HG03066 (cell line): ENCODE results near the gene ASCC2.
"Not testable (repeated sequence)": the region's sequence is repeated elsewhere in the genome, so short reads cannot be mapped to it uniquely, and the experiment has no call there.

Source experiments
- ATAC-seq: cut with Tn5 transposase; IDR thresholded peaks from one replicate; pipeline ENCODE4 v1.9.1; 2021; ENCODE audit warnings: low read depth; ENCODE audit not compliant: unreplicated experiment

ASCC2 gene

GRCh38 chr22:29758068-29758622, 79.9 kb downstream of the ASCC2 start:
- ATAC-seq = no peak

- ATAC-seq = no peak
Observed at GRCh38 chr22:29757096-29757495, 81.0 kb downstream of the ASCC2 start.

DNA sequence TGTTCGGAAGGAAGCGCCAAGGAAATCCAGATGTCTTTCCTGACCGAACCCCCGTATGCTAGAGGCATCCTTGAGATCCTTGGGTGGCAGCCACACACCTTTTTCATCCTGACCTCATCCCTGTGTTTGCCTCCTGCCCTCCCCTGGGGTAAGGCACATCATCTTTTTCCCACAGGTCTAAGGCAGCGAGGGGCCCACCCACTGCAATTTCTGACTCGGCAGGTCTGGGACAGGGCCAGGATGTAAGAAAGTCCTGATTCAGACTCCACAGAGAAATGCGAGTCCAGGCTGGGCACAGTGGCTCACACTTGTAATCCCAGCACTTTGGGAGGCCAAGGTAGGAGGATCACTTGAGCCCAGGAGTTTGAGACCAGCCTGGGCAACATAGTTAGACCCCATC, 81.7 kb downstream of the ASCC2 start:
- no peak for ATAC-seq

DNA sequence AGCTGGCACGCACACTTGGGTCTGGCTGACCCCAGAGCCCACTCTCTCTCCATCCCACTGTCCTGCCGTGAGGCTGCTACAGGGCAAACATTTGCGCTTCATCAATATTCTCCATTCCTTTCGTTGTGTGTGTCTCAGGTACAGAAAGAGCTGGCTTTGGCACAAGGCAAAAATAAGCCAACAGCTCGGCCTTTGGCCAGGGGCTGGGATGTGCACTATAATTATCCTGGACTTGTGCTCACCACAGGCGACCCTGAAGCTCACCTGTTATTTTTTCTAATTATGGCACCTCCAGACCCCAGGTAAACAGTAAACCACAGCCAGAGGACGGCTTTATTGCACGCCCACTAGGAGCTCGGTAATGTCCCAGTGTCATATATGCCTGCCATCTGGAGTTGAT, 82.2 kb downstream of the ASCC2 start:
- no peak for ATAC-seq

GRCh38 chr22:29754658-29755395, 83.2 kb downstream of the ASCC2 start:
- ATAC-seq = not testable (repeated sequence)

DNA sequence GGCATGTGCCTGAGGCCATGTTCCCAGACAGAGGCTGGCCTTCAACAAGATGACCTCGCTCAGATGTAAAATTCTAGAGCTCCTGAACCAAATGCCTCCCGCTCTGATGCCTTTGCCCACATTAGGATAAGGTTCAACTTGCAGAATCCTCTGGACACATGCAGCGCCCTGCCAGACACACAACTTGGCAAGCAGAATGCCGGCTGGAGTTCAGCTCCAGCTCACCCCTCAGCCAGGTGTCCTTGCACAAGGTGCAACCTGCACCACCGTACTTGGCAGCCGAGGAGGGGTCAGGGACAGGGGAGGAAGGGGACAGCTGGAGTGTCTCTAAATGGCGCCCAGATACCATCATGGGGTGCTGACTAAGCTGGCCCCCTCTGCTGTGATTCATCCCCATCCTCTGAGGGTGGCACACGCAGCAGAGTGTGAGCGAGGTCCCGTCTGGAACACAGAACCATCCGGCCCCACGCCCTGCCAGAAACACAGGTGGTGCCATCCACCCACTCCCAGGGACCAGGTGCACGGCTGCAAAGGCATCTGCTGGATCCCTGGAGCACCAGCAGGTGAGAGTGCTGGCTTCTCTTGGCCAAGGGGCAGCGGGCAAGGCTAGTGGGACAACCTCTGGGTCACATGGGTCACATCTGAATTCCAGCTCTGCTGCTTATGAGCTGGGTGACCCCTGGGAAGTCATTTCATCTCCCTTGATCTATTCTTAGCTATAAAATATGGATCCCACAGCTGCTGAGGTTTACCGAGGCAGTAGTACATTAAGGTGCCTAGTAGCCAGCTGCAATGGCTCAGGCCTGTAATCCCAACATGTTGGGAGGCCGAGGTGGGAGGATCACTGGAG, 84.0 kb downstream of the ASCC2 start:
- no peak for ATAC-seq

- ATAC-seq = no peak
Observed at GRCh38 chr22:29751669-29752068, 86.4 kb downstream of the ASCC2 start.

DNA sequence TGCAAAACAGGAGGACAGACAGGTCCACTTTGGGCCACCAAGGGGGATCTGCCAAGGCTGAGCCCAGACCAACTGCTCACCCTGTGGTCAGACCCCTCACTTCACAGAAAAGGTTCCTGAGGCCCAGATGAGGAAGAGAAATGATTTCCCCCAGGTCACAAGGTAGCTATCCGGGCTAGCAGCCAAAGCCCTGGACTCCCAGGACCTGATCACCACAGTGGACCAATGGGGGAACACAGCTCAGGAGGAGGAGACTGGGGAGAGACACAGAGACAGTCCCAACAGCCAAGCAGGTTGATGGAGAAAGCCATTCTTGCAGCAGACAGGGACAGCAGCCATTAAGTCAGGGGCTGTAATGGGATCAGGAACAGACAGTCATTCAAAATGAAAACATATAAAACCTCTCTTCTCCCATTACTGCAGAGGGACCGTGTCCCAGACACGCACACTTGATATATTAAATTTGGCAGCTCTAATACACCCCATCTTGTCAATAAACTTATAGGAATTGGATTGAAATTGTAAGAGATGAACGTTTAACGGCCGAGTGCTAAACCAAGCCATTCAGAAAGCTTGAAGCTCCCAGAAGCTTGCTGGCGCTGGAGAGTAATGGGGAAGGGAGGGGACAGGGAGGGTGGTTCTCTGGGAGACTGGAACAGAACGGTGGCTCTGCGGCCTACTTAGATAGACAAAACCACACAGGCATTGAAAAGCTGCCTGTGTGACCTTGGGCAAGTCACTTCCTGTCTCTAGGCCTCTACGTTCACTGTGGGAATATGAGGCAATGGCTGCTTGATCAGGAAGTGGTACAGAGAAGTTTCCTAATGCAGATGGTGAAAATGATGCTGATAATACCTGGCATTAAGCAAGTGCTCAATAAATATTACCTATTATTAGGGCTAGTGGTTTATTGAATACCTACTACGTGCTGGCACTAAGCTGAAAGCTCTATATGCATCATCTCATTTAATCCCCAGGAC, 87.2 kb downstream of the ASCC2 start:
- no peak for ATAC-seq

GRCh38 chr22:29750029-29750428, 88.0 kb downstream of the ASCC2 start:
- ATAC-seq = no peak

DNA sequence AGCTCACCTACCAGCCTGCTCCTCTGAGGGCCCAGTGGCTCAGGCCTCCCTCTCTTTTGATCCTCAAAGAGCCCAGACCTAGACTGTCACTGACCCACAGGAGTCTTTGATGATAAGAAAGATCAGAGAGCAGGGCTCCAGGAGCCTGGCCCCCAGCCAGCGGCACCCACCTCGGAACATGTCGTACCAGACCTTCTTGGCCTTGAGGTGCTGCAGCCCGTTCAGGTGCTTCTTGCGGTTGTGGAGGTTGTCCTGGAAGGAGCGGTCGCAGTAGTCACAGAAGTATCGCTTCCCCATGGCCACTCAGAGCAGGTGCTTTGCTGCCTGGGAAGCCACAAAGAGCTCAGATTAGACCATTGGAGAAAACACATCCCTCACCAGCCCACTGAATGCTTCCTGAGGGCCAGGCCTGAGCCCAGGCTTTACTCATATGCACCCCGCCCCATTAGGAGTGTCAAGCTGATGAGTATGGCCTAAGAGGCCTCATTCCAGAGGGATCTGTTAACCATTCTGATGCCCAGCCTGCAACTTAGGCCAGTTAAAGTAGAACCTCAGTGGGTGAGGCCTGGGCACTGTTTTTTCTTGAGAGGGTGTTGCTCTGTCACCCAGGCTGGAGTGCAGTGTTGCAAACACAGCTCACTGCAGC, 89.7 kb downstream of the ASCC2 start:
- no peak for ATAC-seq

DNA sequence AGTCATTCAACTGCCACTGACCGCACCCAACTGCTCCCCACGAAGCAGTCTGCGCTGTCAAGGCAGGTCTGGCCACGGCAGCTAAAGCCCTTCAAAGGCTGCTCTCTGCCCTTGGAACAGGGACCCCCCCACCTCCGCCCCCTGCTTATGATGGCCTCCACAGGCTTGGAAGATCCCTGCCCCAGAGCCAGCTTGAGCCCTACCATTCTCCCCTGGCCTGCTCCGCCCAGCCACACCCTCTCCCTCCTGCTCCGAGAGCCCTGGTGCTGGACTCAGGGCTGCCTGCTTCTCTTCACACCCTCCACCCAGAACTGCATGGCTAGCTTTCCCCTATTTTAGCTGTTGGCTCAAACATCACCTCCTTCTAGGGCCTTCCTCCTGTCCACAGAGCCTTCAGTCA, 90.2 kb downstream of the ASCC2 start:
- no peak for ATAC-seq

- ATAC-seq = no peak
Observed at GRCh38 chr22:29744902-29745301, 93.2 kb downstream of the ASCC2 start.

DNA sequence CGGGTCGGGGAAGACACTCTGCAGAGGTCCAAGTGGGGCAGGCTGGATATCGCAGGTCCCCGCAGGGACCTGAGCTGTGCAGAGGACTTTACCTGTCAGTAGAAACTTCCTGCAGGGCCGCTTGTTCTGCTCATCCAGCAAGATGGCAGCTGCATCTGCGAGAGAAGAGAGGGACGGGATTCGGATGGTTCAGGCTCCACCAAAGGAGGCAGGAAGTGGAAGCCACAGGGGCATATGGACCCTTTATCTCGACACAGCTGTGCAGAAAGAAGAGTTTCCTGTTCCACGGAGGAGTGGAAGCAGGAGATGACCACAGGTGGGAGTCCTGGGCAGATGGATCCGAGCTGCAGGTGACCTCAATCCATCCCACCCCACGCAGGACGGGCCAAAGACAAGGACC, 95.7 kb downstream of the ASCC2 start:
- ATAC-seq = no peak

- no peak for ATAC-seq
Observed at GRCh38 chr22:29741926-29742325, 96.1 kb downstream of the ASCC2 start.

GRCh38 chr22:29740216-29740615, 97.9 kb downstream of the ASCC2 start:
- no peak for ATAC-seq

DNA sequence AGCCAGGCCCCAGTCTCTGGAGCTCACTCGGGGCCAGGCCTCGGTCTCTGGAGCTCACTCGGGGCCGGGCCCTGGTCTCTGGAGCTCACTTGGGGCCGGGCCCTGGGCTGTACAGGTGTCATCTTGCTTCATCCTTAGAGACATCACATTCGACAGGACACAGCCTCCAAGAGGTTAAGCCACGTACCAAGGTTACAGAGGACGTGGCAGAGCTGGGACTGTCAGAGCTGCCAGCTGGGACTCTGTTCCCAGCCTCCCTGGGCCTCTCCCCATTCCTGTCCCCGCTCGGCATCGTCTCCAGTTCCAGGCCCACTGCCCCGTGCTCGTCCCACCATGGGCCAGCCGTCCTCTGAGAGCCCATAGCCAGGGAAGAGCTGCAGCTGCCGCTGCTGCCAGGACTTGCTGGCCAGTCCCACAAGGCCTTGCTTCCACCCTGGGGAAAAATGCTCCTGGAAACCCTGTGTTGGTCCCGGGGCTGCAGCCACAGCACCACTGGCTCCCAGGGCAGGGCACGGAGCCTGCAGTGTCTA, 98.7 kb downstream of the ASCC2 start:
- ATAC-seq = no peak
